Pancreas (tissue), 10 donors: ENCODE data around the gene THNSL1. TPM values are rescaled to one million over a fixed set of nuclear protein-coding genes. Genes with fewer than 3 reads are reported as not detected.

Experiments
- ATAC-seq, 4 donors: fragments of 200-7000 bp; cut with Tn5 transposase; one replicate each; pipeline versions ENCODE4 v1.8.0 to v1.9.1; 2020; ENCODE audit warnings: mild to moderate bottlenecking in 4 of 4, moderate library complexity in 4 of 4
- DNase-seq, 6 donors: peaks; one replicate each; pipeline ENCODE4 v3.0.0-alpha.2; 2020
- FAIRE-seq: peaks from 2 replicates; lab custom pipeline; 2012; peaks lifted over from hg19 to GRCh38; lab: Jason Lieb, UNC
- H3K27ac ChIP-seq, 4 donors: fragments of 200-600 bp; sonication (generic); 1 replicate in 3 of 4; 2 replicates in 1 of 4; pipeline versions ENCODE4 v1.5.0 to v1.8.0; 2020
- H3K27me3 ChIP-seq, 4 donors: fragments of 200-600 bp; one replicate each; pipeline ENCODE4 v1.8.0; 2021
- H3K36me3 ChIP-seq, 3 donors: fragments of 200-600 bp; sonication (generic) in 1 of 3; one replicate each; pipeline versions ENCODE4 v1.5.0 to v1.8.0; 2020 to 2021
- H3K4me1 ChIP-seq, 3 donors: fragments of 200-600 bp; one replicate each; pipeline ENCODE4 v1.8.0; 2021
- H3K4me3 ChIP-seq, 4 donors: fragments of 200-600 bp; sonication (generic) in 2 of 4; one replicate each; pipeline versions ENCODE4 v1.5.0 to v1.8.0; 2020 to 2021
- H3K9me3 ChIP-seq, 4 donors: fragments of 200-600 bp; one replicate each; pipeline ENCODE4 v1.8.0; 2021
- CTCF ChIP-seq, 4 donors: fragments of 200-600 bp; sonication (generic) in 3 of 4; IDR thresholded peaks; one replicate each; pipeline versions ENCODE4 v1.5.0 to v1.8.0; 2021; ENCODE audit warnings: antibody characterized with exemption in 4 of 4
- WGBS, 2 donors: extraction: QIAGEN DNeasy Blood & Tissue Kit; methylation state at CpG; one replicate each; pipeline ENCODE4 v1.1.7; 2013; 5-methylcytosine and 5-hydroxymethylcytosine counted together
- intact Hi-C, 3 donors: fragments of 100-400 bp; cut with DNase I; formaldehyde crosslinking; loops; one replicate each; pipeline versions ENCODE4 v1.11.1 to v1.14.2; 2022
- polyA plus RNA-seq, 2 donors: library from polyadenylated mRNA; stranded (reverse); fragments of 200-250 nt; gene quantifications; one replicate each; pipeline ENCODE4 v1.2.3, GENCODE V29; 2013
- total RNA-seq, 6 donors: library from RNA; stranded (reverse); fragmentation: NEBNext Ultra II Directional in 4 of 6; extraction: Animal tissue kit (Norgen Biotek cat#: 25700) in 4 of 6; gene quantifications; one replicate each; pipeline versions ENCODE4 v1.2.1 to v1.2.4, GENCODE V29; 2021 to 2023
- donor health status: healthy with polysubstance abuse.
- donor health status: DM: no; HTN: no; CAD: no; lungs with moderate emphysema.
- donor health status: DM: no; HTN: no; CAD: no.
- donor health status: control.
- donor health status: control.
- donor health status: Bipolar disorder and iron deficiency.
- donor health status: DM: yes; HTN: yes; CAD: no.
- donor health status: DM: no; HTN: no; CAD: no.
- donor health status: DM: no; HTN: no; CAD: no.
- donor health status: DM: yes; HTN: yes; CAD: no.

THNSL1 gene
- total and polyA plus RNA-seq, 8 donors, result 1.6 to 4.1 (median 2.9) TPM

GRCh38 chr10:25024528-25024927 lies 8.1 kb downstream of the THNSL1 start:
- peaks cover 0 to 6% (median 0%) of the 10 kb centered on the region in 3 donors for H3K36me3 ChIP-seq
- WGBS, 2 donors, result 69 to 73% methylated on average over 8 of the region's 8 CpGs
- no peak for FAIRE-seq
- TF ChIP-seq CTCF (IDR thresholded peaks at IDR 0.05), result no peak
- DNase-seq, result no peak
- H3K27ac ChIP-seq, result no peak overlapping the region
- H3K4me1 ChIP-seq, result no peaks in the 10 kb centered on the region
- intact Hi-C loops, result loop anchor here in 1 of 3 donors (10.0 kb wide), 1 partner anchor 50 kb away; no protein-coding TSS in a partner anchor
- no peaks in the 10 kb centered on the region for H3K9me3 ChIP-seq
- ATAC-seq, result no peak
- H3K27me3 ChIP-seq, result no peaks in the 10 kb centered on the region
- no peak overlapping the region for H3K4me3 ChIP-seq

GRCh38 chr10:25026463-25026862 lies 10.1 kb downstream of the THNSL1 start:
- DNase-seq, result no peak
- FAIRE-seq, result peak; percentile 86

GRCh38 chr10:25028711-25029110 lies 12.3 kb downstream of the THNSL1 start:
- intact Hi-C loops, result loop anchor here in 1 of 3 donors (10.0 kb wide), 1 partner anchor 46 kb away; no protein-coding TSS in a partner anchor
- DNase-seq, result no peak
- WGBS, 2 donors, result 95 to 97% methylated on average over 1 of the region's 1 CpG
- no peak for FAIRE-seq
- no peak overlapping the region for H3K27ac ChIP-seq
- no peak for TF ChIP-seq CTCF (IDR thresholded peaks at IDR 0.05)
- no peaks in the 10 kb centered on the region for H3K9me3 ChIP-seq
- H3K27me3 ChIP-seq, result no peaks in the 10 kb centered on the region
- H3K4me3 ChIP-seq, result no peak overlapping the region
- no peak for ATAC-seq
- no peaks in the 10 kb centered on the region for H3K36me3 ChIP-seq
- H3K4me1 ChIP-seq, result no peaks in the 10 kb centered on the region

More at GRCh38 chr10:25026463-25026862, 10.1 kb downstream of the THNSL1 start:
- peak in 1 of 4 donors; percentile 17 for TF ChIP-seq CTCF (IDR thresholded peaks at IDR 0.05)
- Histone ChIP-seq H3K9me3 (no peaks in the 10 kb centered on the region), H3K27me3 (no peaks in the 10 kb centered on the region), H3K36me3 (peaks cover 0 to 6% (median 0%) of the 10 kb centered on the region in 3 donors), H3K27ac (no peak overlapping the region), H3K4me1 (no peaks in the 10 kb centered on the region), H3K4me3 (no peak overlapping the region)
- WGBS, 2 donors, result 62 to 66% methylated on average over 1 of the region's 1 CpG
- intact Hi-C loops, result loop anchor here in 1 of 3 donors (10.0 kb wide), 1 partner anchor 48 kb away; no protein-coding TSS in a partner anchor
- ATAC-seq, result peak in 3 of 4 donors; percentile 61 to 74 (median 68)

- ATAC-seq, result peak in 3 of 4 donors; percentile 37 to 75 (median 67)
- WGBS, 2 donors, result 46 to 53% methylated on average over 2 of the region's 2 CpGs
- H3K27ac ChIP-seq, result no peak overlapping the region
Measured at GRCh38 chr10:25029519-25029918, 13.1 kb downstream of the THNSL1 start.

More at GRCh38 chr10:25029519-25029918, 13.1 kb downstream of the THNSL1 start:
- H3K27me3 ChIP-seq, result no peaks in the 10 kb centered on the region
- intact Hi-C loops, result loop anchor here in 1 of 3 donors (10.0 kb wide), 1 partner anchor 45 kb away; no protein-coding TSS in a partner anchor
- FAIRE-seq (no peak), DNase-seq (no peak)
- no peaks in the 10 kb centered on the region for H3K9me3 ChIP-seq
- TF ChIP-seq CTCF (IDR thresholded peaks at IDR 0.05), result no peak
- H3K36me3 ChIP-seq, result no peaks in the 10 kb centered on the region
- no peaks in the 10 kb centered on the region for H3K4me1 ChIP-seq
- H3K4me3 ChIP-seq, result no peak overlapping the region
